ENCODE data around the gene OPRM1. TPM values are rescaled to one million over a fixed set of nuclear protein-coding genes. Genes with fewer than 3 reads are reported as not detected.

The OPRM1 gene
- total and polyA plus RNA-seq, 2 of the 8 experiments (the other 6 are each of a cell fraction or from before 2014, with no cell fraction given): not detected

DNA sequence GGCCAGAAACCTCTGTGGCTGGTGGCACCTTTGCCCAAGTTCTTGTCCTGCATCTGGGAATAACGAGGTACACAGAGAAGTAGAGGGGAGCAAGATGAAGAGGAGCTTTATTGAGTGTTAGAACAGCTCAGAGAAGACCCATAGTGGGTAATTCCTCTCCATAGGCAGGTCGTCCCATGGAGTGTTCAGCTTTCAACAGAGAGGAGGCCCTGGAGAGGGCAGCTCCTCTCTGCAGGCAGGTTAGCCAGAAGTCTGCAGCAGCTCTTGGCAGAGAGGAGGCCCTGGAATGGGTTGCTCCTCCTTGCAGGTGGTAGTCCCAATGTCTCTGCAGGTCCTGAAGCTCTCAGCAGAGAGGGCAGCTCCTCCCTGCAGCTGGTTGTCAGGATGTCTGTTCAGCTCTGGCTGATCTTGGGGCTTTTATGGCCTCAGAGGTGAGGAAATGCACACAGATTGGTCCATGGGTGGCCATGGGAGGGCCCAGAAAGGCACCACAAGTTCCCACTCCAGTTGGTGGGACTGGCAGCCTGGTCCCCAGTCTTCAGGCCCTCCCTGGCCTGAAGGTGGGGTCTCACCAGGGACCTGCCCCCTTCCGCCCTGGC, 228.6 kb downstream of the OPRM1 start:
- no peak overlapping the region for H3K4ac ChIP-seq (replicated peaks; ENCODE audit: insufficient read length, low read depth, low read length)
- H4K20me1 ChIP-seq (replicated peaks in 1 of 2; ENCODE audit: control insufficient read depth in 1 of 2, insufficient read depth in 2 of 2, low read length in 2 of 2): no peaks in the 10 kb centered on the region
- H2BK20ac ChIP-seq (ENCODE audit: low read length): no peak overlapping the region
- no peak overlapping the region for H3K23ac ChIP-seq (ENCODE audit: insufficient read length)
- ChIA-PET CTCF (ENCODE audit: partially characterized antibody) (interaction anchor here (1.0 to 1.4 kb wide), 3 partner anchors 9 to 33 kb away, joined by 3 to 5 read pairs (median 3); no protein-coding TSS in a partner anchor), POLR2A (ENCODE audit: partially characterized antibody) (no interaction called here)
- H3K4me1 ChIP-seq (replicated peaks in 1 of 4; ENCODE audit: control insufficient read depth in 3 of 4, insufficient read depth in 4 of 4, low read length in 3 of 4): no peaks in the 10 kb centered on the region
- FAIRE-seq (no peak), DNase-seq (ENCODE audit: low read depth in 1 of 2, low spot score in 2 of 2) (no peak)
- no peak overlapping the region for H4K91ac ChIP-seq (replicated peaks; ENCODE audit: insufficient read length, low read length)
- peaks cover 0 to 3% of the 10 kb centered on the region in 2 experiments; a peak in 1 of 4 replicates for H3K9me3 ChIP-seq (ENCODE audit: insufficient read depth in 2 of 2, low read depth in 1 of 2, low read length in 1 of 2)
- H2BK120ac ChIP-seq (replicated peaks; ENCODE audit: low read depth, low read length): no peak overlapping the region
- no peak overlapping the region for H2AFZ ChIP-seq (ENCODE audit: low read length)
- H3K9ac ChIP-seq (replicated peaks in 1 of 4; ENCODE audit: extremely low read depth in 1 of 4, low read depth in 3 of 4, low read length in 3 of 4): no peak overlapping the region
- H2BK15ac ChIP-seq (ENCODE audit: low read length): no peak overlapping the region
- H2BK5ac ChIP-seq (ENCODE audit: low read depth, low read length): no peak overlapping the region
- no peak overlapping the region; the same call in 1 of the 2 replicates for H4K8ac ChIP-seq (ENCODE audit: extremely low read depth, insufficient read depth, low read length)
- no peaks in the 10 kb centered on the region for H3K79me1 ChIP-seq (ENCODE audit: low read depth, low read length)
- no peak overlapping the region for H3K14ac ChIP-seq (ENCODE audit: insufficient read length)
- WGBS, 2 experiments (ENCODE audit: extremely low coverage in 1 of 2, insufficient coverage in 1 of 2, insufficient read length in 1 of 2, insufficient replicate concordance in 2 of 2, low coverage in 1 of 2, low lambda C conversion rate in 2 of 2, missing lambda C conversion rate in 1 of 2): 91% methylated on average over 3 of the region's 3 CpGs; no CpG with 5 or more reads in 1 of the 2 experiments
- no peaks in the 10 kb centered on the region for H3K79me2 ChIP-seq (ENCODE audit: control insufficient read depth in 1 of 2, insufficient read depth in 2 of 2, low read length in 2 of 2)
- H3K18ac ChIP-seq (ENCODE audit: extremely low read depth, low read length): no peak overlapping the region
- no peaks in the 10 kb centered on the region for H3K23me2 ChIP-seq (ENCODE audit: low read depth, low read length)
- no peak overlapping the region for H2BK12ac ChIP-seq (ENCODE audit: low read depth, low read length)
- H3K27me3 ChIP-seq (replicated peaks in 1 of 4; ENCODE audit: control insufficient read depth in 3 of 4, extremely low read depth in 1 of 4, insufficient read depth in 3 of 4, low read length in 3 of 4): no peaks in the 10 kb centered on the region
- H3K56ac ChIP-seq (replicated peaks; ENCODE audit: insufficient read length, low read depth, low read length): no peak overlapping the region
- H3K4me3 ChIP-seq (ENCODE audit: extremely low read depth in 1 of 4, insufficient read depth in 2 of 4, low read depth in 3 of 4, low read length in 4 of 4): no peak overlapping the region
- no peak overlapping the region for H3K4me2 ChIP-seq (ENCODE audit: insufficient read depth in 1 of 2, low read depth in 2 of 2, low read length in 2 of 2)
- no peak overlapping the region for H3K27ac ChIP-seq (ENCODE audit: low read depth, low read length)
- H3K36me3 ChIP-seq (ENCODE audit: control insufficient read depth in 2 of 4, insufficient read depth in 4 of 4, low read length in 3 of 4): no peaks in the 10 kb centered on the region
- H2AK5ac ChIP-seq (ENCODE audit: low read depth, low read length): no peak overlapping the region
- H4K5ac ChIP-seq (ENCODE audit: insufficient read length, low read depth, low read length): no peak overlapping the region
- TF ChIP-seq PHF8 (conservative IDR thresholded peaks at IDR 0.05; ENCODE audit: low read depth, low read length) (no peak), GTF2F1 (IDR thresholded peaks at IDR 0.05; ENCODE audit: borderline replicate concordance, low read depth, low read length) (no peak), SRF (IDR thresholded peaks at IDR 0.05; ENCODE audit: low read depth, low read length) (no peak), ATF2 (IDR thresholded peaks at IDR 0.05; ENCODE audit: low read length) (no peak), JUND (IDR thresholded peaks at IDR 0.05; ENCODE audit: low read length) (no peak)

Data from H1 (cell line).